Measurements from ENCODE around the gene SLC25A23. TPM values are rescaled to one million over a fixed set of nuclear protein-coding genes. Genes with fewer than 3 reads are reported as not detected.

The SLC25A23 gene
- total and polyA plus RNA-seq, 9 of the 15 experiments (the other 6 are each of a cell fraction or from before 2014, with no cell fraction given), result 6.1 to 72.0 (median 26.6) TPM

- no peak for TF ChIP-seq ATF4 (CRISPR knock-in tag; IDR thresholded peaks at IDR 0.05)
- TF ChIP-seq GATAD2A (IDR thresholded peaks at IDR 0.05), result peak; percentile 86
- TF ChIP-seq SMARCA5 (IDR thresholded peaks at IDR 0.05), result no peak
- no peak for TF ChIP-seq ATF2 (CRISPR knock-in tag; IDR thresholded peaks at IDR 0.05)
- TF ChIP-seq MYC (IDR thresholded peaks at IDR 0.05; ENCODE audit: low read depth, low read length), result peak; percentile 71
- no peak for TF ChIP-seq MYC (CRISPR knock-in tag; IDR thresholded peaks at IDR 0.05; ENCODE audit: borderline replicate concordance, low read depth)
- TF ChIP-seq CC2D1A (IDR thresholded peaks at IDR 0.05), result peak; percentile 56; the same call in 1 of the 2 replicates
- TF ChIP-seq BRD9 (IDR thresholded peaks at IDR 0.05; ENCODE audit: low read depth, partially characterized antibody), result no peak
- peak; percentile 23 for TF ChIP-seq POLR2B (IDR thresholded peaks at IDR 0.05; ENCODE audit: low read depth, partially characterized antibody)
- TF ChIP-seq PREB (CRISPR knock-in tag; IDR thresholded peaks at IDR 0.05), result no peak
- no peak for TF ChIP-seq ZNF830 (CRISPR knock-in tag; IDR thresholded peaks at IDR 0.05)
- TF ChIP-seq YY1 (IDR thresholded peaks at IDR 0.05; ENCODE audit: borderline replicate concordance in 1 of 3, control insufficient read depth in 1 of 3, extremely low read depth in 1 of 3, insufficient read depth in 3 of 3, insufficient read length in 1 of 3, insufficient replicate concordance in 2 of 3, low read depth in 1 of 3, low read length in 2 of 3), result no peak
Observed at GRCh38 chr19:6429419-6430221, 30.0 kb downstream of the SLC25A23 start (continued).

Measured in K562 (cell line).